HEK293T (cell line): ENCODE results near the gene ZNF638.
A peak's percentile ranks its signal among the peaks of the same experiment; 100 is the strongest.

Experiments
- CTCF ChIA-PET: fragments of 350-600 bp; formaldehyde crosslinking; extraction: SDS; loops from one replicate; lab custom pipeline; 2021; ENCODE audit warnings: antibody characterized with exemption, inconsistent platforms; lab: Yijun Ruan, JAX
- POLR2A ChIA-PET: fragments of 350-600 bp; formaldehyde crosslinking; extraction: SDS; loops from one replicate; lab custom pipeline; 2020; ENCODE audit warnings: antibody characterized with exemption, inconsistent platforms; lab: Yijun Ruan, JAX
- DNase-seq: peaks from one replicate; pipeline ENCODE4 v3.0.0; 2012; ENCODE audit warnings: mixed read lengths; ENCODE audit errors: extremely low spot score
- ARNT ChIP-seq: fragments of 450-650 bp; IDR thresholded peaks from 2 replicates; pipeline ENCODE4 v1.6.1; 2017; ENCODE audit warnings: mild to moderate bottlenecking
- BHLHE40 ChIP-seq: fragments of 450-650 bp; IDR thresholded peaks from 2 replicates; pipeline ENCODE4 v1.6.1; 2016; ENCODE audit warnings: mild to moderate bottlenecking, moderate library complexity, borderline replicate concordance
- CTBP1 ChIP-seq: fragments of 450-650 bp; IDR thresholded peaks from 2 replicates; pipeline ENCODE4 v1.6.1; 2016; ENCODE audit warnings: borderline replicate concordance
- ELF4 ChIP-seq: fragments of 450-650 bp; IDR thresholded peaks from 2 replicates; pipeline ENCODE4 v1.6.1; 2017; ENCODE audit warnings: antibody characterized with exemption
- FOXA1 ChIP-seq: fragments of 450-650 bp; IDR thresholded peaks from 2 replicates; pipeline ENCODE4 v1.6.1; 2016; ENCODE audit warnings: mild to moderate bottlenecking
- FOXK2 ChIP-seq: fragments of 450-650 bp; IDR thresholded peaks from 2 replicates; pipeline ENCODE4 v1.6.1; 2016; ENCODE audit warnings: mild to moderate bottlenecking
- FOXM1 ChIP-seq: fragments of 450-650 bp; IDR thresholded peaks from 2 replicates; pipeline ENCODE4 v1.6.1; 2017; ENCODE audit warnings: mild to moderate bottlenecking, borderline replicate concordance
- HDGF ChIP-seq: fragments of 450-650 bp; IDR thresholded peaks from 2 replicates; pipeline ENCODE4 v1.6.1; 2017; ENCODE audit warnings: antibody characterized with exemption, borderline replicate concordance
- L3MBTL2 ChIP-seq: fragments of 450-650 bp; conservative IDR thresholded peaks from 2 replicates; pipeline ENCODE4 v1.6.1; 2016; ENCODE audit warnings: mild to moderate bottlenecking
- LEF1 ChIP-seq: fragments of 450-650 bp; IDR thresholded peaks from 2 replicates; pipeline ENCODE4 v1.6.1; 2017; ENCODE audit warnings: mild to moderate bottlenecking, borderline replicate concordance
- NFRKB ChIP-seq: fragments of 450-650 bp; IDR thresholded peaks from 2 replicates; pipeline ENCODE4 v1.6.1; 2016; ENCODE audit warnings: mild to moderate bottlenecking, moderate library complexity
- SP1 ChIP-seq: fragments of 450-650 bp; IDR thresholded peaks from 2 replicates; pipeline ENCODE4 v1.6.1; 2017
- SUZ12 ChIP-seq: fragments of 450-650 bp; IDR thresholded peaks from 2 replicates; pipeline ENCODE4 v1.6.1; 2016; ENCODE audit warnings: mild to moderate bottlenecking
- TARDBP ChIP-seq: fragments of 450-650 bp; IDR thresholded peaks from 2 replicates; pipeline ENCODE4 v1.6.1; 2016
- ZNF384 ChIP-seq: fragments of 450-650 bp; IDR thresholded peaks from 2 replicates; pipeline ENCODE4 v1.6.1; 2016
- TF ChIP-seq, protein P1 (sequence below): fragments of 450-650 bp; IDR thresholded peaks from 2 replicates; pipeline ENCODE4 v1.6.1; 2016

Gene ZNF638

DNA sequence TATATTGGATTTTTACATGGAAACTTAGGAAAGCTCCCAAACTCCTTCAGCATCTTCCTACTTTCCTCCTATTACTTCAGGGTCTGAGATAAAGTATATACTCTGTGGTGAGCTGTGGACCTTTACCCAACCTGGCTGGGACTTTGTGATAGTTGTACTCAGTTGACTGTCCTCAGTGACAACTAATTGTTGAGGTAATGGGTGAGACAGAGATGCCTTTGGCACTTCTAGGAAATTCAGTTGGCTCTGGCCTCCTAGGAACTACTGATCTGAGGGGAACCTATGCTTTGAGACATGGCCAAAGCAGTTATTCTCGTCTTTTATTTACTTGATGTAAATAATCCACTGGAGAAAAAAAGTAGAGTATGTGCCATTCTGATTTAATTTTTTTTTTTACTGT is 39.4 kb upstream of the ZNF638 start:
- DNase-seq = no peak
- TF ChIP-seq CTBP1 (no peak), FOXK2 (no peak), NFRKB (no peak), HDGF (no peak), TARDBP (no peak), LEF1 (no peak), SP1 (no peak), FOXM1 (no peak), ELF4 (no peak), BHLHE40 (no peak), SUZ12 (no peak), ZNF384 (no peak), ARNT (no peak), FOXA1 (no peak), L3MBTL2 (no peak)
- TF ChIP-seq, protein P1, sequence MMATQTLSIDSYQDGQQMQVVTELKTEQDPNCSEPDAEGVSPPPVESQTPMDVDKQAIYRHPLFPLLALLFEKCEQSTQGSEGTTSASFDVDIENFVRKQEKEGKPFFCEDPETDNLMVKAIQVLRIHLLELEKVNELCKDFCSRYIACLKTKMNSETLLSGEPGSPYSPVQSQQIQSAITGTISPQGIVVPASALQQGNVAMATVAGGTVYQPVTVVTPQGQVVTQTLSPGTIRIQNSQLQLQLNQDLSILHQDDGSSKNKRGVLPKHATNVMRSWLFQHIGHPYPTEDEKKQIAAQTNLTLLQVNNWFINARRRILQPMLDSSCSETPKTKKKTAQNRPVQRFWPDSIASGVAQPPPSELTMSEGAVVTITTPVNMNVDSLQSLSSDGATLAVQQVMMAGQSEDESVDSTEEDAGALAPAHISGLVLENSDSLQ = no peak
- ChIA-PET POLR2A (no interaction called here), CTCF (interaction anchor here (0.8 kb wide), 1 partner anchor 221 kb away, joined by 4 read pairs; no protein-coding TSS in a partner anchor)

GRCh38 chr2:71298914-71299313 is 32.7 kb upstream of the ZNF638 start:
- ChIA-PET CTCF (interaction anchor here (0.7 to 2.6 kb wide), 10 partner anchors 9 to 1065 kb away, joined by 3 to 19 read pairs (median 6); partner anchors contain the start of genes PAIP2B and ZNF638), POLR2A (interaction anchor here (2.0 kb wide), 1 partner anchor 32 kb away, joined by 10 read pairs; the partner anchor contains the start of gene ZNF638)
- no peak for TF ChIP-seq BHLHE40
- no peak for TF ChIP-seq ELF4
- no peak for TF ChIP-seq ARNT
- TF ChIP-seq NFRKB = no peak
- TF ChIP-seq TARDBP = no peak
- TF ChIP-seq SP1 = no peak
- no peak for TF ChIP-seq ZNF384
- no peak for TF ChIP-seq CTBP1
- no peak for TF ChIP-seq FOXA1
- no peak for TF ChIP-seq SUZ12
- TF ChIP-seq LEF1 = no peak
- TF ChIP-seq FOXK2 = no peak
- TF ChIP-seq, protein P1 = no peak
- no peak for TF ChIP-seq FOXM1
- no peak for TF ChIP-seq L3MBTL2
- TF ChIP-seq HDGF = no peak
- no peak for DNase-seq

DNA sequence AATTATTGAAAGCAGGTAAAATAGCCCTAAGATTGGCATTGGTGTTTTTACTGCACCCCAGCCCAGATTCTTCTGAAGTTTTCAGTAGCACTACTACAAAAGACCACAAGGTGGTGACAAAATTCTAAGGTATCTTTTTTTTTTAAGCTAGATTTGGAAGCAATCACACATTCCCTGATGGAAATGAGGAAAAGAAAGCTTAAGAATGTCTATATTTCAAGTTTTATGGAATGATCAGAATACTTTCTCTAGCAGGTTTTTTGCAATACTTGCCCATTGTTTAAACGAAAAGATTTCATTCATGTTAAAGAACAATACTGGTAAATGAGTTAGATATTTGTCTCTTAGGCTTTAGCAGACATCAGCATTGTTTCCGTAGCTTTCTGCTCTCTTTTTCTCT is 32.1 kb upstream of the ZNF638 start:
- POLR2A ChIA-PET = interaction anchor here (2.0 kb wide), 1 partner anchor 32 kb away, joined by 10 read pairs; the partner anchor contains the start of gene ZNF638
- CTCF ChIA-PET = interaction anchor here (0.8 to 2.6 kb wide), 15 partner anchors 8 to 215 kb away, joined by 3 to 19 read pairs (median 5); partner anchors contain the start of genes PAIP2B and ZNF638
- DNase-seq = peak; percentile 39
- TF ChIP-seq, protein P1 = no peak
- TF ChIP-seq L3MBTL2 (no peak), NFRKB (no peak), HDGF (no peak), CTBP1 (no peak), ZNF384 (peak; percentile 66)

DNA sequence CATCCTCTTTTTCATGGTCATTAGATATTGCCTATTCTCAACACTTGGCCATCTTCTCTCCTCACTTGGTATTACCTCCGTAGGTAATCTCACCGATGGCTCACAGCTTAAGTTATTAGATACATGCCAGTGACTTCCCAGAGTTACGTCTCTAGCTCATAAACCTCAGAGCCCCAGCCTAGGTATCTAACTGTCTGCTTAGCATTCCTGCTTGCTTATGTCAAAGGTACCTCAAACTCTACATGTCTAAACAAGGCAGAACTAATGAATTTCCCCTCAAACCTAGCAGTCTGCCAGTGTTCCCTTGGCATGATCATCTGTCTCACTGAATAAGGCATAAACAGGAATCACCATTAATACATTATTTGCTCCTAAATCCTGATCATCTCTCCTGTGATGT is 27.7 kb upstream of the ZNF638 start:
- ChIA-PET POLR2A (no interaction called here), CTCF (interaction anchor here (1.0 kb wide), 1 partner anchor 207 kb away, joined by 3 read pairs; no protein-coding TSS in a partner anchor)
- no peak for DNase-seq
- TF ChIP-seq ARNT (no peak), HDGF (no peak), FOXM1 (no peak), TARDBP (no peak), LEF1 (no peak), BHLHE40 (no peak), L3MBTL2 (no peak), ZNF384 (no peak), NFRKB (no peak), SUZ12 (no peak), FOXA1 (no peak), CTBP1 (no peak)
- TF ChIP-seq, protein P1 = no peak

DNA sequence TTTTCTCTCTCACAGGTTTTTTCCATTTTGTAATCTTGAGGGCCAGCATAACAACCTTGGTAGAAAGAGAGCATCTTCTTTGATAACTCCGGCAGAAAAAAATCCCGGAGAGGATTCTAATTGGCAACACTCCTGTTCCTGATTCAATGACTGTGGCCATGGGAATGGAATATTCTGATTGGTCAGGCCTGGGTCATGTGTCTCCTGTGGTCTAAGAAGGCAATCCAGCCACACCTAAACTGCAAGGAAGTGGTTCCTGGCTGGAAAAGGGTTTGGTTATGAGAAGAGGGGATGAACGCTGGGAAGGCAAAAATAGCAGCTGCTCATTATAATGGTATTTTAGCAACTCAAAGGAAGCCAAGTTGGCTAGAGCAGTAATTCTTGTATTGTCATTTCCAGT is 24.8 kb upstream of the ZNF638 start:
- CTCF ChIA-PET = no interaction called here
- no peak for TF ChIP-seq TARDBP
- no peak for TF ChIP-seq BHLHE40
- TF ChIP-seq, protein P1 = no peak
- TF ChIP-seq FOXK2 = no peak
- TF ChIP-seq FOXM1 = no peak
- no peak for TF ChIP-seq FOXA1
- TF ChIP-seq ELF4 = no peak
- no peak for TF ChIP-seq ARNT
- TF ChIP-seq NFRKB = no peak
- TF ChIP-seq ZNF384 = no peak
- no peak for TF ChIP-seq SP1
- no peak for TF ChIP-seq HDGF
- no peak for TF ChIP-seq SUZ12
- TF ChIP-seq L3MBTL2 = no peak
- TF ChIP-seq CTBP1 = no peak
- POLR2A ChIA-PET = no interaction called here
- DNase-seq = no peak
